Effector memory CD8-positive, alpha-beta T cell (primary cell): ENCODE measurements around the gene SORCS3.

ENCODE experiments used
- ATAC-seq: fragments of 150-1000 bp; cut with Tn5 transposase; replicated peaks from 2 replicates; pipeline ENCODE4 v1.10.0; 2021; ENCODE audit warnings: mild to moderate bottlenecking, moderate library complexity
- DNase-seq, 3 experiments: peaks; one replicate each; pipeline ENCODE4 v3.0.0; 2021
- H3K27ac Mint-ChIP-seq, 2 donors: one replicate each; pipeline ENCODE4 v1.8.0; 2022; ENCODE audit warnings: mild to moderate bottlenecking in 2 of 2, mixed read lengths in 2 of 2, moderate library complexity in 2 of 2
- H3K27me3 Mint-ChIP-seq, 2 donors: one replicate each; pipeline ENCODE4 v1.8.0; 2022; ENCODE audit warnings: mixed read lengths in 2 of 2
- H3K36me3 Mint-ChIP-seq: one replicate; pipeline ENCODE4 v1.8.0; 2022; ENCODE audit warnings: mild to moderate bottlenecking, moderate library complexity, mixed read lengths; ENCODE audit not compliant: insufficient read depth
- H3K4me1 Mint-ChIP-seq, 2 donors: one replicate each; pipeline ENCODE4 v1.8.0; 2022; ENCODE audit warnings: low read depth in 2 of 2, mixed read lengths in 2 of 2
- H3K4me3 Mint-ChIP-seq, 2 donors: one replicate each; pipeline ENCODE4 v1.8.0; 2022; ENCODE audit warnings: mild to moderate bottlenecking in 2 of 2, mixed read lengths in 2 of 2, moderate library complexity in 2 of 2
- H3K9me3 Mint-ChIP-seq, 2 donors: one replicate each; pipeline ENCODE4 v1.8.0; 2022; ENCODE audit warnings: mixed read lengths in 2 of 2

SORCS3 gene

DNA sequence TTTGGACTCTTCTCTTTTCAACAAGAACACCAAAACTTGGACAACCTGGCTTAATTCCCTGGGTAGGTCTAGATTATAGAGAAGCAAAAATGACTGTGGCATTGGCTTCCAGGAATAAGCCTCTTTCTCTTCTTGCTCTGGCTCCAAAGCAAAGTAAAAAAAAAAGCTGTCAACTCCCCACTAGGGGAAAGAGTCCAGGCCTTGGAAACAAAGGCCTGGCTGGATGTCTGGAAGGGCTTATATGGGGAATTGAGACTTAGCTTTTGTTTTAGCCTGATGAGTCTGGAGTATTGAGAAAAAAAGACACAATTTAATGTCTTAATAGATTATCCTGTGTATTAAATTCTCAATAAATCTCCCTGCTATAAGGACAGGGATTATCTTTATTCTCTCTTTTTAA lies 300.6 kb downstream of the SORCS3 start:
- no peak for DNase-seq
- Mint-ChIP-seq H3K27ac (no peak overlapping the region), H3K36me3 (no peaks in the 10 kb centered on the region), H3K27me3 (no peaks in the 10 kb centered on the region), H3K9me3 (peaks cover 0 to 10% of the 10 kb centered on the region in 2 donors), H3K4me3 (no peak overlapping the region), H3K4me1 (no peaks in the 10 kb centered on the region)
- ATAC-seq: no peak

DNA sequence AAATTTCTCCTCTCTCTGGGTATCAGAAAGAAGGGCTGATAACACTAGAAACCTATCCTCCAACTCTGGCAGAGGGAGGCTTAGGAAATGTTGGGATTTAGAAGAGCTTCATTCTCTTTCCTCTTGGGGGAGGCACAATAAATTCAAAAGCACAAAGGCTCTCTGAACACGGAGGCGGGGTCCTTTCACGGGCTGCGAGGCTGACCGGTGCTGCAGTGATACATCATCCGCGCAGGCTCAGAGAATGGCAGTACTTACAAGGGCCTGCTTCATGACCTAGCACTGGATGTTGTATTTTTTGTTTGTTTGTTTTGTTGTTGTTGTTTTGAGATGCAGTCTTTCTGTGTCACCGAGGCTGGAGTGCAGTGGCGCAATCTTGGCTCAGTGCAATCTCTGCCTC lies 306.2 kb downstream of the SORCS3 start:
- no peaks in the 10 kb centered on the region for H3K4me1 Mint-ChIP-seq
- no peak overlapping the region for H3K27ac Mint-ChIP-seq
- no peaks in the 10 kb centered on the region for H3K27me3 Mint-ChIP-seq
- DNase-seq (no peak), ATAC-seq (no peak)
- H3K9me3 Mint-ChIP-seq: peaks cover 0 to 10% of the 10 kb centered on the region in 2 donors
- no peaks in the 10 kb centered on the region for H3K36me3 Mint-ChIP-seq
- H3K4me3 Mint-ChIP-seq: no peak overlapping the region

DNA sequence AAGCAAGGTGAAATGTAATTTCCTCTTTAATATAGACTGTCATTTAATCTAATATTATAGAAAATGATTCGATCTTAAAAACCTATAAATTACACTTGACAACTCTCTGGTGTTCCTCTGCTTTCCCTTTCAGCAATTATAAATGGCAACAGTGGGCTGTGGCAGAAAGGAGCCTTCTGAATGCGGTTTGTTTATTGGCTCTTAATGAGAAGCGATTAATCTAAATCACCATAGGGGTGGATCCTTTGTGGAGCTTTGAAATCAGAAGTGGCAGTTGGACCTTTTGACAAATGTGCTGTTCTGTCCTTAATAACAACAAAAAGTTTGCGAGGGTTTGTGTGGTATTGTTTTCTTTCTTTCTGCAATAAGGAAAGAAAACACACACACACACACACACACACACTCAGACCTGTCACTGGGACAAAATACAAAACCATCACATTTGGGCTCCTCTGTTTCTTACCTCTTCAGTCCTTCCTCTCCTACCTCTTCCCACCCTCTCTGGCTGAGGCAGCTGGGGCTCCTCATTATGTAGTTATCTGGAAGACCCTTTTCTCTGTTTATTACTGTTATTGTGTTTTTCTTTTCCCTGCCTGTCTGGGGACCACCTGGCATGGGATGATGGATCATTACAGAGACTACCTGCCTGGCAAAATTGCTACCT lies 316.2 kb downstream of the SORCS3 start:
- H3K27ac Mint-ChIP-seq: peak overlapping the region in 1 of 2 donors; percentile 16
- no peaks in the 10 kb centered on the region for H3K27me3 Mint-ChIP-seq
- H3K36me3 Mint-ChIP-seq: no peaks in the 10 kb centered on the region
- no peaks in the 10 kb centered on the region for H3K4me1 Mint-ChIP-seq
- no peak overlapping the region for H3K4me3 Mint-ChIP-seq
- H3K9me3 Mint-ChIP-seq: no peaks in the 10 kb centered on the region
- DNase-seq: no peak
- ATAC-seq: no peak

DNA sequence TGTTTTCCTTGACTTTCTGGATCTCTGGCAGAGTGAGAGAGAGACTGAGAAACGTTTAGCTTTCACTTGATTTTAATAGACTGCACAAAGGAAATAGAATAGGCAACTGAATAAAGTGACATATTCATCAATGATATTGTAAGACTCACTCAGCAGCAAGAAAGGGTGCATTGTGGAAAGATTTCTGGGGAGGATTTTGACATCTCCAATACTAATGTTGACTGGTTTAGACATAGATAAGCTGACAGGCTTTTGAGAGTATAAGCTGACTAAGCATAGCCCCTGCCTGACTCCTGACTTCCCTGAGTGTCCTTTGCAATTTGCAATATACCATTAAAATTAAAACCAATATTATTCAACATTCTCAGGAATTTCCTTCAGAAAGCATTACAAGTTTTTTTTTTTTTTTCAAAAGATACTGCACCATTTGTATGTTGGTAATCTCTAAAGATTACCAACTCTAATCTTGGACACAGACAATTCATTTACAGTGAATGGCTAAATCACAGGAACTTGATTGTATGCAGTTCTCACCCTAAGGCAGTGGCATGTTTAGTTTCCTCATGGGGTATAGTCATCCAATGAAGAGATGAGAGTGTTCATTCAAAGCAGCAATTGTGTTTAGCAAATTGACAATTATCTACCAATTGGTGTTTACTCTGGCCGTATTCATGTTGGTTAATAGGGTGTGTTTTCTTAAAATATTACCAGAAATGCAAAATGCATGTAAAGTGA lies 325.6 kb downstream of the SORCS3 start:
- DNase-seq: no peak
- H3K9me3 Mint-ChIP-seq: peaks cover 6 to 21% of the 10 kb centered on the region in 2 donors
- no peaks in the 10 kb centered on the region for H3K4me1 Mint-ChIP-seq
- no peaks in the 10 kb centered on the region for H3K36me3 Mint-ChIP-seq
- no peaks in the 10 kb centered on the region for H3K27me3 Mint-ChIP-seq
- H3K27ac Mint-ChIP-seq: no peak overlapping the region
- no peak overlapping the region for H3K4me3 Mint-ChIP-seq
- no peak for ATAC-seq

DNA sequence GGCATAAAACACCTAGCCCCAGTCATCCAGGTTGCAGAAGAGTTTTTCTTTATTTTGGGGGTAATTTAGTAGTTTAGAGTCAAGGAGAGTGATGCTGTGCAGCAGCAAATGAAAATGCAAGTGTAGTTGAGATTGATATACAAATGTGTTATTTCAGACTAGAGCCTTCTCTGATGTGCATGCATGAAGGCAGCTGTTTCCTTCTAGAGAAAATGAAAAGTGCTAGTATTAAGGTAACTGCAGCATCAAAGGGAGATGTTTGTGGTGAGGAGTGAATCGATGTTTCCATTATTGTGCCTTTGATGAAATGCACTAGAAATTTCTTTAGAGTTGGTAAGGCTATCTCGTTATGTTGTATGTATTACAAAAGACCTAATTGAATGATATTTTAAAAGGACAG lies 339.3 kb downstream of the SORCS3 start:
- Mint-ChIP-seq H3K36me3 (no peaks in the 10 kb centered on the region), H3K9me3 (peaks cover 0 to 3% of the 10 kb centered on the region in 2 donors), H3K27ac (no peak overlapping the region), H3K4me3 (no peak overlapping the region), H3K4me1 (no peaks in the 10 kb centered on the region), H3K27me3 (no peaks in the 10 kb centered on the region)
- ATAC-seq (no peak), DNase-seq (no peak)

- ATAC-seq (no peak), DNase-seq (no peak)
- H3K27me3 Mint-ChIP-seq: no peaks in the 10 kb centered on the region
- H3K9me3 Mint-ChIP-seq: peaks cover 0 to 3% of the 10 kb centered on the region in 2 donors
- no peaks in the 10 kb centered on the region for H3K36me3 Mint-ChIP-seq
- H3K4me1 Mint-ChIP-seq: no peaks in the 10 kb centered on the region
- H3K27ac Mint-ChIP-seq: no peak overlapping the region
- no peak overlapping the region for H3K4me3 Mint-ChIP-seq
Observed at GRCh38 chr10:104981995-104982394, 340.9 kb downstream of the SORCS3 start.

- no peak for ATAC-seq
- H3K27ac Mint-ChIP-seq: no peak overlapping the region
- no peak overlapping the region for H3K4me3 Mint-ChIP-seq
- no peak for DNase-seq
- H3K36me3 Mint-ChIP-seq: no peaks in the 10 kb centered on the region
- peaks cover 0 to 4% of the 10 kb centered on the region in 2 donors for H3K9me3 Mint-ChIP-seq
- H3K4me1 Mint-ChIP-seq: no peaks in the 10 kb centered on the region
- H3K27me3 Mint-ChIP-seq: no peaks in the 10 kb centered on the region
Observed at GRCh38 chr10:104988686-104989085, 347.6 kb downstream of the SORCS3 start.

- H3K27ac Mint-ChIP-seq: no peak overlapping the region
- no peaks in the 10 kb centered on the region for H3K36me3 Mint-ChIP-seq
- DNase-seq (no peak), ATAC-seq (no peak)
- peaks cover 0 to 4% of the 10 kb centered on the region in 2 donors for H3K9me3 Mint-ChIP-seq
- no peaks in the 10 kb centered on the region for H3K4me1 Mint-ChIP-seq
- H3K27me3 Mint-ChIP-seq: no peaks in the 10 kb centered on the region
- no peak overlapping the region for H3K4me3 Mint-ChIP-seq
Observed at GRCh38 chr10:104989880-104990279, 348.8 kb downstream of the SORCS3 start.

GRCh38 chr10:104993085-104993484 lies 352.0 kb downstream of the SORCS3 start:
- no peak for ATAC-seq
- H3K27me3 Mint-ChIP-seq: no peaks in the 10 kb centered on the region
- no peak for DNase-seq
- peaks cover 0 to 1% of the 10 kb centered on the region in 2 donors for H3K9me3 Mint-ChIP-seq
- no peaks in the 10 kb centered on the region for H3K36me3 Mint-ChIP-seq
- no peak overlapping the region for H3K4me3 Mint-ChIP-seq
- no peak overlapping the region for H3K27ac Mint-ChIP-seq
- no peaks in the 10 kb centered on the region for H3K4me1 Mint-ChIP-seq

GRCh38 chr10:105001269-105001668 lies 360.2 kb downstream of the SORCS3 start:
- Mint-ChIP-seq H3K4me3 (no peak overlapping the region), H3K4me1 (no peaks in the 10 kb centered on the region), H3K9me3 (peaks cover 3 to 8% of the 10 kb centered on the region in 2 donors), H3K36me3 (no peaks in the 10 kb centered on the region), H3K27ac (no peak overlapping the region), H3K27me3 (no peaks in the 10 kb centered on the region)
- ATAC-seq (no peak), DNase-seq (no peak)

GRCh38 chr10:105010411-105011121 lies 369.5 kb downstream of the SORCS3 start:
- Mint-ChIP-seq H3K27ac (no peak overlapping the region), H3K4me3 (no peak overlapping the region), H3K36me3 (no peaks in the 10 kb centered on the region), H3K4me1 (no peaks in the 10 kb centered on the region), H3K9me3 (peaks cover 7 to 9% of the 10 kb centered on the region in 2 donors), H3K27me3 (no peaks in the 10 kb centered on the region)
- ATAC-seq: no peak
- no peak for DNase-seq

DNA sequence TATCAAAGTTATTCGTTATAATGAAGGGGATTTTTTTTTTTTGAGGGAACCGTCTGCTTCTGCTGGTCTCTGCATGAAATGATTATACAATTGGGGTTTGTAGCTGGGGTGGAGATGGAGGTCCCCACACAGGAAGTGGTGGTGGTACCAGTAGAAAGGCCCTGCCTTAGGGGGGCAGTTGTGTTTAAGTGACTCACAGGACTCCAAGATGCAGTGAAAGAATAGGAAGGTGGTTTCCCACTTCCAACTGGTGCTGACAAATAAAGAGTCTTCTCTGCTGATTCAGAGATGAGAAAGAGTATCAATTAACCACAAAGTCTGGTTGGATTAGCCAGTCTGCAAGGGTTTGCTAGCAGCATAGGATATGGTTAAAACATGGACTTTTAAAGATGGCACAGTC lies 376.0 kb downstream of the SORCS3 start:
- ATAC-seq: no peak

GRCh38 chr10:105017691-105018090 lies 376.6 kb downstream of the SORCS3 start:
- H3K27ac Mint-ChIP-seq: no peak overlapping the region
- no peak for ATAC-seq
- no peaks in the 10 kb centered on the region for H3K36me3 Mint-ChIP-seq
- H3K9me3 Mint-ChIP-seq: peaks cover 0 to 3% of the 10 kb centered on the region in 2 donors
- no peak overlapping the region for H3K4me3 Mint-ChIP-seq
- DNase-seq: no peak
- no peaks in the 10 kb centered on the region for H3K4me1 Mint-ChIP-seq
- no peaks in the 10 kb centered on the region for H3K27me3 Mint-ChIP-seq

More for the DNA sequence above, 376.0 kb downstream of the SORCS3 start:
- H3K9me3 Mint-ChIP-seq: peaks cover 0 to 3% of the 10 kb centered on the region in 2 donors
- H3K4me3 Mint-ChIP-seq: no peak overlapping the region
- no peak overlapping the region for H3K27ac Mint-ChIP-seq
- H3K4me1 Mint-ChIP-seq: no peaks in the 10 kb centered on the region
- no peak for DNase-seq
- no peaks in the 10 kb centered on the region for H3K27me3 Mint-ChIP-seq
- no peaks in the 10 kb centered on the region for H3K36me3 Mint-ChIP-seq
